Parathyroid adenoma (tissue), 2 donors: ENCODE data around the gene BBLN.
A peak's percentile ranks its signal among the peaks of the same experiment; 100 is the strongest.

ENCODE experiments used
- H2AFZ ChIP-seq: fragments of 300-600 bp; sonication (generic); one replicate; pipeline ENCODE4 v1.7.0; 2017; ENCODE audit warnings: antibody characterized with exemption, mild to moderate bottlenecking
- H3K27ac ChIP-seq: fragments of 300-600 bp; sonication (generic); one replicate; pipeline ENCODE4 v1.7.0; 2017
- H3K27me3 ChIP-seq: fragments of 300-600 bp; sonication (generic); one replicate; pipeline ENCODE4 v1.7.0; 2017; ENCODE audit warnings: low read length; ENCODE audit not compliant: control insufficient read depth, insufficient read depth
- H3K36me3 ChIP-seq: fragments of 300-600 bp; sonication (generic); one replicate; pipeline ENCODE4 v1.7.0; 2017; ENCODE audit warnings: low read length; ENCODE audit not compliant: control insufficient read depth, insufficient read depth
- H3K4me1 ChIP-seq: fragments of 300-600 bp; sonication (generic); one replicate; pipeline ENCODE4 v1.7.0; 2017; ENCODE audit warnings: control low read depth
- H3K4me2 ChIP-seq: fragments of 300-600 bp; sonication (generic); one replicate; pipeline ENCODE4 v1.7.0; 2017; ENCODE audit warnings: low read length
- H3K4me3 ChIP-seq: fragments of 300-600 bp; sonication (generic); one replicate; pipeline ENCODE4 v1.7.0; 2017; ENCODE audit warnings: low read depth, low read length
- H3K79me2 ChIP-seq: fragments of 300-600 bp; sonication (generic); one replicate; pipeline ENCODE4 v1.7.0; 2017; ENCODE audit warnings: control low read depth
- H3K9ac ChIP-seq: fragments of 300-600 bp; sonication (generic); one replicate; pipeline ENCODE4 v1.7.0; 2017; ENCODE audit warnings: mild to moderate bottlenecking
- H3K9me3 ChIP-seq: fragments of 300-600 bp; sonication (generic); one replicate; pipeline ENCODE4 v1.7.0; 2017; ENCODE audit warnings: low read length; ENCODE audit not compliant: control insufficient read depth
- TF ChIP-seq, protein P1 (sequence below): fragments of 300-600 bp; sonication (generic); IDR thresholded peaks from one replicate; pipeline ENCODE4 v1.7.0; 2017; ENCODE audit warnings: antibody characterized with exemption, mild to moderate bottlenecking
- donor health status: primary hyperparathyroidism.

Gene BBLN

DNA sequence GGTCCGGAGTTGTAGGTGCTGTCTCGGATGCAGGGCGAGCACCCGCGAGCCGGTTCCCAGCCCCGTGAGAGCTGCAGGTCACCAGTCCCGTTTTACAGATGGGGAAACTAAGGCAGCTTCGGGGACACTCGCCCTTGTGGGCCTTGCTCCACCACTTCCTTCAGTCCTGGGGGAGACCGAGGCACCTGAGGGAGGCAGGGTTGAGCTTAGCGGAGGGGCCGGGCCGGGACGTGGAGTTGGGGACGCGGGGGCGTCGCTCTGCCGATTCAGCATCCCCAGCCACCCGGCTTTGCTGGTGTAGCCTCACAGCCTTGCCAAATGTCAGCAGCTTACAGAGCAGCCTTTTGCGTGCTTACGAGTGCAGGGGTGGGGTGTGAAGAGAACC is 530 bp downstream of the BBLN start:
- Histone ChIP-seq H3K9me3 (no peaks in the 10 kb centered on the region), H3K27me3 (no peaks in the 10 kb centered on the region), H3K79me2 (no peaks in the 10 kb centered on the region), H3K4me3 (peak overlapping the region; percentile 58), H3K27ac (no peak overlapping the region), H3K4me2 (peak overlapping the region; percentile 96), H3K4me1 (no peaks in the 10 kb centered on the region), H3K9ac (no peak overlapping the region), H3K36me3 (no peaks in the 10 kb centered on the region), H2AFZ (peak overlapping the region; percentile 58)
- TF ChIP-seq, protein P1, sequence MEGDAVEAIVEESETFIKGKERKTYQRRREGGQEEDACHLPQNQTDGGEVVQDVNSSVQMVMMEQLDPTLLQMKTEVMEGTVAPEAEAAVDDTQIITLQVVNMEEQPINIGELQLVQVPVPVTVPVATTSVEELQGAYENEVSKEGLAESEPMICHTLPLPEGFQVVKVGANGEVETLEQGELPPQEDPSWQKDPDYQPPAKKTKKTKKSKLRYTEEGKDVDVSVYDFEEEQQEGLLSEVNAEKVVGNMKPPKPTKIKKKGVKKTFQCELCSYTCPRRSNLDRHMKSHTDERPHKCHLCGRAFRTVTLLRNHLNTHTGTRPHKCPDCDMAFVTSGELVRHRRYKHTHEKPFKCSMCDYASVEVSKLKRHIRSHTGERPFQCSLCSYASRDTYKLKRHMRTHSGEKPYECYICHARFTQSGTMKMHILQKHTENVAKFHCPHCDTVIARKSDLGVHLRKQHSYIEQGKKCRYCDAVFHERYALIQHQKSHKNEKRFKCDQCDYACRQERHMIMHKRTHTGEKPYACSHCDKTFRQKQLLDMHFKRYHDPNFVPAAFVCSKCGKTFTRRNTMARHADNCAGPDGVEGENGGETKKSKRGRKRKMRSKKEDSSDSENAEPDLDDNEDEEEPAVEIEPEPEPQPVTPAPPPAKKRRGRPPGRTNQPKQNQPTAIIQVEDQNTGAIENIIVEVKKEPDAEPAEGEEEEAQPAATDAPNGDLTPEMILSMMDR = no peak

DNA sequence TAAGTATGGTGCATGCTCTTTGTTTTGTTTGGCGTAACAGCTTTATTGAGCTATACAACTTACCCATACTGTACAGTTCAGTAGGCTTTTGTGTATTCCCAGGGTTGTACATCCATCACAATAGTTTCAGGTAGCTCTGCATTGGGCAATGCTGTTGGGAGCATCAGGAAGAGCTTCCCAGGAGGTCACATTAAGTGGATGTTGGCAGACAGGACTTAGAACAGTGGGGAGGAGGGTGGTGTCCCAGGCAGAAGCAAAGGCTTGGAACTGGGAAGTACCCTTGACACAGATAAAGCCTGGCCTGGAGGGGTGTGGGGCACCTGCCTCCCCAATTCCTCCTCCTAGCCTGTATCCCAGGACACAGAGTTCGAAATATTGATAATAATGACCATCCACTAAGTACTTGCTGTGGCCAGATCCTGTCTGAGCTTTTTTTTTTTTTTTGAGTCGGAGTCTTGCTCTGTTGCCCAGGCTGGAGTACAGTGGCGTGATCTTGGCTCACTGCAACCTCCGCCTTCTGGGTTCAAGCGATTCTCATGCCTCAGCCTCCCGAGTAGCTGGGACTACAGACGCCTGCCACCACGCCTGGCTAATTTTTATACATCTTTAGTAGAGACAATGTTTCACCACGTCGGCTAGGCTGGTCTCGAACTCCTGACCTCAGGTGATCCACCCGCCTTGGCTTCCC is 1.3 kb downstream of the BBLN start:
- no peak overlapping the region for H3K27ac ChIP-seq
- no peak overlapping the region for H3K9ac ChIP-seq
- H3K4me2 ChIP-seq = no peak overlapping the region

DNA sequence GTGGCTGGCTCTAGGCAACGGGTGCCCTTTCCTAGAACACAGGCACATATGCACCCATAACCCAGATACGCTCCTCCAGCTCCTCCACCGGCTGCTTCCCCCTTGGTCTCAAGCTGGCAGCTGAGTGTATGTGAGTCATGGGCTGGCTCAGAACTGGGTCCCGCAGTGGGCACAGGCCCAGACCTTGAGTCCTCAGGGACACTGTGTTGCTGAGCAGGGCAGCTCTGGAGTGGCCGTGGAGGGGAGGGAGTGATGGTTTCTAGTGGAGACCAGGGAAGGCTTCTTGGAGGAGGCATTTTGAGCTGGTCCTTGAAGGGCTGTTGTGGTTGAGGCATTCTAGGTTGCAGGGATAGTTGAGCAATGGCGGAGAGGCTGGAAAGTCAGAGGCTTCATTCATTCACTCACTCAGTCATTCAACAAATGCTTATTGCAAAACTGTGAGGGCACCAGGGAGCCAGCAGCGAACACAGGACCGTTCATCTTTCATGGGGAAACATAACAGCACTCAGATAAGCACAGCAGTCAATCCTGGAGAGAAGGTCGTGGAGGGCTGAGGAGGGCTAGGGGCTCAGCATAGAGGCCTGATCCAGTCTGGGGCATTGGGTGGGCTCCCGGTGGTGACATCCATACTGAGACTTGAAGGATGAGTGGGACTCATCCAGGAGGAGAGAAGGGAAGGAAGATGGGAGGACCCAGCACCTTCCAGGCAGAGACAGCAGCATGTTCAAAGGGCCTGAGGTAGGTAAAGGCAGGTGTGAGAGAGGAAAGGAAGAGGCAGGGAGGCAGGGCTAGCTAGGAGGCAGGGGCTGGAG is 2.4 kb downstream of the BBLN start:
- H3K4me2 ChIP-seq = no peak overlapping the region
- H3K27ac ChIP-seq = no peak overlapping the region
- H3K27me3 ChIP-seq = no peaks in the 10 kb centered on the region
- no peak overlapping the region for H2AFZ ChIP-seq
- no peaks in the 10 kb centered on the region for H3K9me3 ChIP-seq
- TF ChIP-seq, protein P1 = no peak
- H3K4me1 ChIP-seq = no peaks in the 10 kb centered on the region
- no peak overlapping the region for H3K4me3 ChIP-seq
- no peaks in the 10 kb centered on the region for H3K36me3 ChIP-seq
- H3K79me2 ChIP-seq = no peaks in the 10 kb centered on the region
- no peak overlapping the region for H3K9ac ChIP-seq

More for the DNA sequence above, 1.3 kb downstream of the BBLN start:
- no peaks in the 10 kb centered on the region for H3K36me3 ChIP-seq
- H3K4me1 ChIP-seq = no peaks in the 10 kb centered on the region
- no peaks in the 10 kb centered on the region for H3K9me3 ChIP-seq
- no peaks in the 10 kb centered on the region for H3K79me2 ChIP-seq
- no peak overlapping the region for H2AFZ ChIP-seq
- TF ChIP-seq, protein P1 = no peak
- H3K4me3 ChIP-seq = no peak overlapping the region
- no peaks in the 10 kb centered on the region for H3K27me3 ChIP-seq

DNA sequence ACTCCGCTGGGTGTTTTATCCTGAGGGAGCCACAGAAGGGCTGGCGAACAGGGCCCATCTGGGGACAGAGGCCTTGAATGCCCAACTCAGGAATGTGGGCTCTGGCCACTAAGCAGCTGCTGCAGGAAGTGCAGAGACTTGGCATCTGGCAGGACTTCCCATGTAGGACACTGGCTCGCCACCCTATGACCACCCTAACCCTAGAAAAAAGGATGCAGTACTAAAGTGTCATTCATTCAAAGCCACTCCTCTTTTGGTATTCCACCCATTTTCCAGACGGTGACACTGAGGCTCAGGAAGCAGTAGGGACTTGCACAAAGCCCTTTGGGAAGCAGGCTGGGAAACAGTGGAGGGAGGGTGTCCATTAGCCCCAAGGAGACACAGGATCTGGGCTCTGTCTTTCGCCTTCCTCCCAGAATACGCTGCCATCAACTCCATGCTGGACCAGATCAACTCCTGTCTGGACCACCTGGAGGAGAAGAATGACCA is 3.0 kb downstream of the BBLN start:
- Histone ChIP-seq H2AFZ (no peak overlapping the region), H3K9me3 (no peaks in the 10 kb centered on the region), H3K4me1 (no peaks in the 10 kb centered on the region), H3K9ac (no peak overlapping the region), H3K36me3 (no peaks in the 10 kb centered on the region), H3K4me2 (no peak overlapping the region), H3K27me3 (no peaks in the 10 kb centered on the region), H3K4me3 (no peak overlapping the region), H3K79me2 (no peaks in the 10 kb centered on the region), H3K27ac (no peak overlapping the region)
- TF ChIP-seq, protein P1 = no peak
